Activated CD8-positive, alpha-beta memory T cell treated with anti-CD3 and anti-CD28 coated beads for 4 hours (primary cell): Measurements from ENCODE around the gene GSN.

Experiments
- DNase-seq, 2 donors: peaks; one replicate each; pipeline ENCODE4 v3.0.0-alpha.2; 2020; ENCODE audit warnings: low read depth in 2 of 2

GSN gene

GRCh38 chr9:121267689-121268597 lies at the start of gene GSN:
TSS of gene GSN (plus strand) at chr9:121268162. CDS start at chr9:121301972, 33,810 bp downstream.
- peak; percentile 29 to 35 for DNase-seq

- no peak for DNase-seq
Observed at GRCh38 chr9:121218357-121219027, 49.5 kb upstream of the GSN start.

GRCh38 chr9:121219530-121219929 lies 48.4 kb upstream of the GSN start:
- no peak for DNase-seq

GRCh38 chr9:121220996-121221663 lies 46.8 kb upstream of the GSN start:
- no peak for DNase-seq

- DNase-seq, result no peak
Observed at GRCh38 chr9:121221664-121222055, 46.3 kb upstream of the GSN start.

GRCh38 chr9:121222524-121223171 lies 45.3 kb upstream of the GSN start:
- DNase-seq, result no peak

GRCh38 chr9:121225240-121225639 lies 42.7 kb upstream of the GSN start:
- no peak for DNase-seq

GRCh38 chr9:121226175-121226574 lies 41.8 kb upstream of the GSN start:
- no peak for DNase-seq

- no peak for DNase-seq
Observed at GRCh38 chr9:121227862-121228261, 40.1 kb upstream of the GSN start.

GRCh38 chr9:121230256-121230655 lies 37.7 kb upstream of the GSN start:
- DNase-seq, result no peak

- no peak for DNase-seq
Observed at GRCh38 chr9:121232251-121232650, 35.7 kb upstream of the GSN start.

- DNase-seq, result no peak
Observed at GRCh38 chr9:121233906-121234831, 33.8 kb upstream of the GSN start.

- DNase-seq, result no peak
Observed at GRCh38 chr9:121234832-121235161, 33.2 kb upstream of the GSN start.

- DNase-seq, result no peak
Observed at GRCh38 chr9:121235512-121235911, 32.5 kb upstream of the GSN start.

- no peak for DNase-seq
Observed at GRCh38 chr9:121237916-121238315, 30.0 kb upstream of the GSN start.

GRCh38 chr9:121239071-121239470 lies 28.9 kb upstream of the GSN start:
- DNase-seq, result no peak

- DNase-seq, result no peak
Observed at GRCh38 chr9:121239851-121240250, 28.1 kb upstream of the GSN start.

- DNase-seq, result no peak
Observed at GRCh38 chr9:121240472-121241135, 27.4 kb upstream of the GSN start.

GRCh38 chr9:121242219-121242958 lies 25.6 kb upstream of the GSN start:
- no peak for DNase-seq

- DNase-seq, result no peak
Observed at GRCh38 chr9:121242959-121243346, 25.0 kb upstream of the GSN start.
